CD8-positive, alpha-beta memory T cell (primary cell): Measurements from ENCODE around the gene HAO1. TPM values are rescaled to one million over a fixed set of nuclear protein-coding genes. Genes with fewer than 3 reads are reported as not detected.
A peak's percentile ranks its signal among the peaks of the same experiment; 100 is the strongest.

ENCODE experiments used
- CTCF ChIA-PET: fragments of 350-600 bp; sonication (Branson Sonifier 250); formaldehyde crosslinking; loops from one replicate; lab custom pipeline; 2021; ENCODE audit warnings: antibody characterized with exemption; lab: Charles Lee
- POLR2A ChIA-PET: fragments of 350-600 bp; sonication (Branson Sonifier 250); formaldehyde crosslinking; loops from one replicate; lab custom pipeline; 2021; ENCODE audit warnings: antibody characterized with exemption; lab: Charles Lee
- DNase-seq, 5 donors: peaks; one replicate each; pipeline versions ENCODE4 v3.0.0 to v3.0.0-alpha.2; 2020 to 2022; ENCODE audit warnings: mixed read lengths in 1 of 5
- H3K27ac ChIP-seq: one replicate; pipeline ENCODE4 v1.7.0; 2013; ENCODE audit warnings: low read depth, mild to moderate bottlenecking, low read length, moderate library complexity
- H3K27me3 ChIP-seq: 2 replicates; pipeline ENCODE4 v1.7.0; 2013; ENCODE audit warnings: low read length, mild to moderate bottlenecking; ENCODE audit not compliant: insufficient read depth, poor library complexity, severe bottlenecking
- H3K36me3 ChIP-seq: 2 replicates; pipeline ENCODE4 v1.7.0; 2013; ENCODE audit warnings: mild to moderate bottlenecking, low read length, moderate library complexity; ENCODE audit not compliant: insufficient read depth
- H3K4me1 ChIP-seq: 2 replicates; pipeline ENCODE4 v1.7.0; 2013; ENCODE audit warnings: mild to moderate bottlenecking, low read length, moderate library complexity; ENCODE audit not compliant: insufficient read depth
- H3K4me3 ChIP-seq: 2 replicates; pipeline ENCODE4 v1.7.0; 2013; ENCODE audit warnings: mild to moderate bottlenecking, low read length
- H3K9me3 ChIP-seq: 2 replicates; pipeline ENCODE4 v1.7.0; 2013; ENCODE audit warnings: mild to moderate bottlenecking, low read length
- H3K27ac Mint-ChIP-seq, 8 donors: one replicate each; pipeline ENCODE4 v1.8.0; 2020 to 2021; ENCODE audit warnings: mixed read lengths in 8 of 8, mild to moderate bottlenecking in 6 of 8, inconsistent platforms in 3 of 8, moderate library complexity in 3 of 8
- H3K27me3 Mint-ChIP-seq, 2 donors: one replicate each; pipeline ENCODE4 v1.8.0; 2020 to 2021; ENCODE audit warnings: mixed read lengths in 2 of 2, mild to moderate bottlenecking in 1 of 2, moderate library complexity in 1 of 2
- H3K36me3 Mint-ChIP-seq, 3 donors: one replicate each; pipeline ENCODE4 v1.8.0; 2020 to 2021; ENCODE audit warnings: mixed read lengths in 3 of 3, inconsistent platforms in 1 of 3, mild to moderate bottlenecking in 1 of 3
- H3K4me1 Mint-ChIP-seq, 3 donors: one replicate each; pipeline ENCODE4 v1.8.0; 2020 to 2021; ENCODE audit warnings: mixed read lengths in 3 of 3, inconsistent platforms in 1 of 3, mild to moderate bottlenecking in 1 of 3
- H3K4me3 Mint-ChIP-seq, 7 donors: one replicate each; pipeline ENCODE4 v1.8.0; 2020 to 2021; ENCODE audit warnings: mixed read lengths in 7 of 7, mild to moderate bottlenecking in 6 of 7, moderate library complexity in 4 of 7, inconsistent platforms in 2 of 7
- H3K9me3 Mint-ChIP-seq, 5 donors: one replicate each; pipeline ENCODE4 v1.8.0; 2020 to 2022; ENCODE audit warnings: mixed read lengths in 5 of 5, mild to moderate bottlenecking in 3 of 5, moderate library complexity in 2 of 5, inconsistent platforms in 1 of 5
- polyA plus RNA-seq: library from polyadenylated mRNA; unstranded; fragments of 300-500 nt; fragmentation: Illumina TruSeq; gene quantifications from one replicate; pipeline ENCODE4 v1.2.3, GENCODE V29; 2021
- total RNA-seq, 2 experiments: library from RNA; stranded (reverse); gene quantifications; one replicate each; pipeline ENCODE4 v1.2.3, GENCODE V29; 2021

The HAO1 gene
- total and polyA plus RNA-seq, 3 experiments from 2014 or later = not detected

DNA sequence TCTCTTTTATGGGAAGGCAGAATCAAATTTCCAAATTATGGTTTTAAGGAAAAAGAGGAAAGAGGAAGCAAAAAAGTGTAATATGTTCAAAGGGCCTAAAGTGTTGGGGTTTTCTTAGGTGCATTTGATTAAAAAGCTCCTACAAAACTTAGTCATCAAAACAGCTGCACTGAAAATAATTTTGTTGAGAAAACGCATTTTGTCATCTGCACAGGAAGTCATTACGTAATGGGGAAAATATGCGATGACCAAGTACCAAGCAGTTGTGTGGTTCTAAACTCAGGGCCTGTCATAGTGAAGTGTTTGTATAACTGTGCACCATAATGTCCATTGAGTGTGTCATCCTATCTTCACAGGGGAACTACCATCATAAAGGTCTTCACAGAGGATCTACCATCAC is 15.6 kb downstream of the HAO1 start:
- Mint-ChIP-seq H3K4me1 (no peaks in the 10 kb centered on the region), H3K27me3 (peaks cover 5% of the 10 kb centered on the region in 2 donors), H3K4me3 (no peak overlapping the region), H3K27ac (no peak overlapping the region), H3K9me3 (no peaks in the 10 kb centered on the region), H3K36me3 (no peaks in the 10 kb centered on the region)
- no peaks in the 10 kb centered on the region for H3K27me3 ChIP-seq
- H3K4me3 ChIP-seq = no peak overlapping the region
- H3K36me3 ChIP-seq = no peaks in the 10 kb centered on the region
- CTCF ChIA-PET = interaction anchor here (1.4 kb wide), 1 partner anchor 11 kb away, joined by 4 read pairs; no protein-coding TSS in a partner anchor
- no peaks in the 10 kb centered on the region for H3K4me1 ChIP-seq
- H3K9me3 ChIP-seq = no peaks in the 10 kb centered on the region
- POLR2A ChIA-PET = no interaction called here
- H3K27ac ChIP-seq = no peak overlapping the region
- no peak for DNase-seq

DNA sequence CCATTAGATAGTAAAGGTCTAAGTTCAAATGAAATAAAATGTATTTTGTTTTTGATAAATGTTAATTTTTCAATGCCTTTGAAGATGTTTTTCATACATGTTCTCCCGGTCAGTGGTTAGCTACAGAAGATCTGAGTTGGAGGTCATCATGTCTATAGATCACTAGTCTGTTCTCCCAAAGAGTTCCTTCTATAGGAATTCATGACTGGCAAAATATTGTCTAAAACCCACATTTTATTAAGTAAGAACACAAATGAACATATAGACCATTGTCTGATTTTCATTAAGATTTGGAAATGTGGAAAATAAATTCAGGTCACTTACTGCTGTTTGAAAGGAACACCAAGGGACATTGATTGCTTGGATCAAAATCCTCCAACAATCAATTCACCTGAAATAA is 23.6 kb downstream of the HAO1 start:
- POLR2A ChIA-PET = no interaction called here
- H3K36me3 Mint-ChIP-seq = no peaks in the 10 kb centered on the region

DNA sequence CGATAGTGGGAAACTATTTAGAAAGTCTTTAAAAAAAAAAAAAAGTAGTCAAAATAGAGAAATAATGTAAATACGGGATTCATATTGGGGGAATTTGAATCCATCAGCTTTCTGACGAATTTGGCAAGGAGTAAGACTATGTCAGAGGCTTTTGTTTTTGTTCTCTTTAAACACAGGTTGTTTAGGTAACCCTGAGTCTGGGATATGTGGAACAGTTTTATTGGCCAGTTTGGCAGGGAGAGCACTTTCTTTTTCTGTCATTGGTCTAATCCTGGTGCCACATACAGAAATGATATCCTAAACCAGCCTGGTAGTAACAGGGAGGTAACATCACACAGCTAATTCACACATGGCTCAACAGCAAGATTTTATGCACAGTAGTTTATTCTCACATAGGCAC is 27.7 kb downstream of the HAO1 start:
- Mint-ChIP-seq H3K4me3 (no peak overlapping the region), H3K27ac (no peak overlapping the region), H3K9me3 (no peaks in the 10 kb centered on the region), H3K4me1 (no peaks in the 10 kb centered on the region), H3K27me3 (peaks cover 1 to 18% of the 10 kb centered on the region in 2 donors), H3K36me3 (no peaks in the 10 kb centered on the region)
- CTCF ChIA-PET = no interaction called here
- H3K9me3 ChIP-seq = no peaks in the 10 kb centered on the region
- no peak overlapping the region for H3K27ac ChIP-seq
- H3K4me1 ChIP-seq = no peaks in the 10 kb centered on the region
- H3K36me3 ChIP-seq = no peaks in the 10 kb centered on the region
- no peaks in the 10 kb centered on the region for H3K27me3 ChIP-seq
- no peak for DNase-seq
- no peak overlapping the region for H3K4me3 ChIP-seq
- POLR2A ChIA-PET = no interaction called here

More for the DNA sequence above, 23.6 kb downstream of the HAO1 start:
- Histone ChIP-seq H3K27ac (no peak overlapping the region), H3K27me3 (no peaks in the 10 kb centered on the region), H3K9me3 (no peaks in the 10 kb centered on the region), H3K4me1 (no peaks in the 10 kb centered on the region), H3K4me3 (no peak overlapping the region), H3K36me3 (no peaks in the 10 kb centered on the region)
- no peak overlapping the region for H3K27ac Mint-ChIP-seq
- DNase-seq = no peak
- no peak overlapping the region for H3K4me3 Mint-ChIP-seq
- peaks cover 7 to 27% of the 10 kb centered on the region in 2 donors for H3K27me3 Mint-ChIP-seq
- no peaks in the 10 kb centered on the region for H3K9me3 Mint-ChIP-seq
- no peaks in the 10 kb centered on the region for H3K4me1 Mint-ChIP-seq
- CTCF ChIA-PET = no interaction called here

- Mint-ChIP-seq H3K4me3 (no peak overlapping the region), H3K27ac (no peak overlapping the region), H3K36me3 (no peaks in the 10 kb centered on the region), H3K27me3 (peaks cover 0 to 20% of the 10 kb centered on the region in 2 donors), H3K9me3 (no peaks in the 10 kb centered on the region), H3K4me1 (no peaks in the 10 kb centered on the region)
- Histone ChIP-seq H3K27ac (no peak overlapping the region), H3K4me1 (no peaks in the 10 kb centered on the region), H3K27me3 (no peaks in the 10 kb centered on the region), H3K9me3 (no peaks in the 10 kb centered on the region), H3K36me3 (no peaks in the 10 kb centered on the region), H3K4me3 (no peak overlapping the region)
- DNase-seq = no peak
- ChIA-PET CTCF (no interaction called here), POLR2A (no interaction called here)
These were observed 28.5 kb downstream of the HAO1 start for GRCh38 chr20:7911586-7912330.

DNA sequence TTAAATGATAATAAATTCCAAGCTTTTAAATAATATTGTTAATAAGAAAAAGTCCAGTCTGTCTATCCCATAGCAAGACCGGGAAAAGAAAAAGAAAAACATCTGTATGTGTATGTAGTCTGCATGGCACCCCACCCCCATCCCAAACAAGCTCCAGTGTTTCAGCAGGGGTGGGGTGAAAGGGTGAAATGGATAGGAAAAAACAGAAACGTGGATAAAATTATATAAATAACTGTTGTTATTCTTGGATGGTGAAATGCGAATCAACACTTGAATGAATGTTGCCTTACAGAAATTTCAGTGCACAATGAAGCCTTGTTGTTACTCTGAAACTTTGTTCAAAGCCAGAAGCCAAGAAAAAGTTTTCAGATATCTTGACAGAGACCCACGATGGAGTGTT is 31.4 kb downstream of the HAO1 start:
- ChIA-PET POLR2A (no interaction called here), CTCF (no interaction called here)
- Mint-ChIP-seq H3K36me3 (no peaks in the 10 kb centered on the region), H3K27ac (no peak overlapping the region), H3K27me3 (peaks cover 0 to 14% of the 10 kb centered on the region in 2 donors), H3K9me3 (no peaks in the 10 kb centered on the region), H3K4me1 (no peaks in the 10 kb centered on the region), H3K4me3 (no peak overlapping the region)
- Histone ChIP-seq H3K9me3 (no peaks in the 10 kb centered on the region), H3K36me3 (no peaks in the 10 kb centered on the region), H3K27me3 (no peaks in the 10 kb centered on the region), H3K27ac (no peak overlapping the region), H3K4me1 (no peaks in the 10 kb centered on the region), H3K4me3 (no peak overlapping the region)
- no peak for DNase-seq

GRCh38 chr20:7903429-7903828 is 36.8 kb downstream of the HAO1 start:
- ChIA-PET CTCF (no interaction called here), POLR2A (interaction anchor here (1.0 kb wide), 1 partner anchor 9 kb away, joined by 3 read pairs; no protein-coding TSS in a partner anchor)
- H3K27me3 ChIP-seq = no peaks in the 10 kb centered on the region
- DNase-seq = no peak
- H3K27ac ChIP-seq = no peak overlapping the region
- peaks cover 0 to 26% of the 10 kb centered on the region in 2 donors for H3K27me3 Mint-ChIP-seq
- no peaks in the 10 kb centered on the region for H3K4me1 ChIP-seq
- no peaks in the 10 kb centered on the region for H3K36me3 Mint-ChIP-seq
- no peak overlapping the region for H3K4me3 Mint-ChIP-seq
- H3K9me3 ChIP-seq = no peaks in the 10 kb centered on the region
- H3K9me3 Mint-ChIP-seq = peaks cover 0 to 1% (median 0%) of the 10 kb centered on the region in 5 donors
- no peaks in the 10 kb centered on the region for H3K4me1 Mint-ChIP-seq
- H3K27ac Mint-ChIP-seq = peak overlapping the region in 1 of 8 donors; percentile 74
- H3K4me3 ChIP-seq = no peak overlapping the region
- H3K36me3 ChIP-seq = no peaks in the 10 kb centered on the region

DNA sequence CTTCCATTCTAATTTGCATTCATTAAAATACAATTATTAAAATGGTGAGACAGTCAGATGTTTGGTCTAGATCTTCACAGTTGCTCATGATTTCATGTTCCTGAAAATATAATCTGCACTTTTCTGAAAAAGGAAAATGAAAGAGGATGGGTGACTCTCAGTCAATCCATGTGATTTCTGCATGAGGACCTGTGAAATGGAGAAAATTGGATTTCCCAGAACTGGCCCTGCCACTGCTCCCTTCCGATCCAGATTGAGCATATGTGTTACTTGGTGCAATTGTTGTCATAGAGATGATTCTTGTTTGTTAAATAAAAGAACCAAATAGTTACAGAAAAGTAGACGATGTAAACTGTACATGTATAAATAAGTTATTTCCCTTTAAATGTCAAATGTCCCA is 37.4 kb downstream of the HAO1 start:
- H3K27ac Mint-ChIP-seq = no peak overlapping the region
- no peaks in the 10 kb centered on the region for H3K4me1 ChIP-seq
- H3K9me3 ChIP-seq = no peaks in the 10 kb centered on the region
- H3K4me1 Mint-ChIP-seq = no peaks in the 10 kb centered on the region
- no peak for DNase-seq
- no peaks in the 10 kb centered on the region for H3K36me3 Mint-ChIP-seq
- no peaks in the 10 kb centered on the region for H3K36me3 ChIP-seq
- peaks cover 0 to 25% of the 10 kb centered on the region in 2 donors for H3K27me3 Mint-ChIP-seq
- ChIA-PET CTCF (no interaction called here), POLR2A (interaction anchor here (1.0 kb wide), 1 partner anchor 8 kb away, joined by 3 read pairs; no protein-coding TSS in a partner anchor)
- H3K9me3 Mint-ChIP-seq = peaks cover 0 to 1% (median 0%) of the 10 kb centered on the region in 5 donors
- H3K27ac ChIP-seq = no peak overlapping the region
- no peak overlapping the region for H3K4me3 ChIP-seq
- no peak overlapping the region for H3K4me3 Mint-ChIP-seq
- no peaks in the 10 kb centered on the region for H3K27me3 ChIP-seq

- Histone ChIP-seq H3K27ac (no peak overlapping the region), H3K36me3 (no peaks in the 10 kb centered on the region), H3K9me3 (no peaks in the 10 kb centered on the region), H3K4me1 (no peaks in the 10 kb centered on the region), H3K27me3 (no peaks in the 10 kb centered on the region), H3K4me3 (no peak overlapping the region)
- DNase-seq = no peak
- Mint-ChIP-seq H3K4me1 (no peaks in the 10 kb centered on the region), H3K27ac (no peak overlapping the region), H3K9me3 (peaks cover 0 to 1% (median 0%) of the 10 kb centered on the region in 5 donors), H3K4me3 (no peak overlapping the region), H3K27me3 (peaks cover 0 to 26% of the 10 kb centered on the region in 2 donors), H3K36me3 (no peaks in the 10 kb centered on the region)
- POLR2A ChIA-PET = no interaction called here
- CTCF ChIA-PET = no interaction called here
These were observed 42.4 kb downstream of the HAO1 start for GRCh38 chr20:7897781-7898364.
